Astrocyte (in vitro differentiated cells and primary cell): ENCODE data around the gene EXOC3L2. TPM values are rescaled to one million over a fixed set of nuclear protein-coding genes. Genes with fewer than 3 reads are reported as not detected.

Source experiments
- DNase-seq: peaks from one replicate; pipeline ENCODE4 v3.0.0-alpha.2; 2010; ENCODE audit warnings: low read depth
- FAIRE-seq: peaks from 2 replicates; lab custom pipeline; 2011; peaks lifted over from hg19 to GRCh38; lab: Jason Lieb, UNC
- H2AFZ ChIP-seq: 2 replicates; pipeline ENCODE4 v1.6.0; 2012; ENCODE audit warnings: low read depth, low read length, inconsistent platforms
- H3K27ac ChIP-seq: 2 replicates; pipeline ENCODE4 v1.5.1; 2011; ENCODE audit warnings: low read depth, low read length, inconsistent platforms
- H3K27me3 ChIP-seq: 2 replicates; pipeline ENCODE4 v1.6.0; 2011; ENCODE audit warnings: low read length, inconsistent platforms; ENCODE audit not compliant: insufficient read depth
- H3K36me3 ChIP-seq: 2 replicates; pipeline ENCODE4 v1.5.1; 2011; ENCODE audit warnings: low read length, inconsistent platforms; ENCODE audit not compliant: insufficient read depth
- H3K4me1 ChIP-seq: 2 replicates; pipeline ENCODE4 v1.5.1; 2011; ENCODE audit warnings: low read length, inconsistent platforms; ENCODE audit not compliant: insufficient read depth
- H3K4me2 ChIP-seq: 2 replicates; pipeline ENCODE4 v1.6.0; 2012; ENCODE audit warnings: low read length, inconsistent platforms
- H3K4me3 ChIP-seq: 2 replicates; pipeline ENCODE4 v1.5.1; 2011; ENCODE audit warnings: low read depth, mild to moderate bottlenecking, low read length, inconsistent platforms; ENCODE audit not compliant: insufficient read depth
- H3K79me2 ChIP-seq: 2 replicates; pipeline ENCODE4 v1.6.0; 2012; ENCODE audit warnings: mild to moderate bottlenecking, low read length, inconsistent platforms; ENCODE audit not compliant: insufficient read depth
- H3K9ac ChIP-seq: 2 replicates; pipeline ENCODE4 v1.6.0; 2012; ENCODE audit warnings: mild to moderate bottlenecking, low read length, inconsistent platforms
- H3K9me3 ChIP-seq: 2 replicates; pipeline ENCODE4 v1.5.1; 2012; ENCODE audit warnings: low read depth, mild to moderate bottlenecking, low read length, inconsistent platforms; ENCODE audit not compliant: insufficient read depth
- H4K20me1 ChIP-seq: 2 replicates; pipeline ENCODE4 v1.6.0; 2012; ENCODE audit warnings: low read length, inconsistent platforms; ENCODE audit not compliant: insufficient read depth
- H3K27ac Mint-ChIP-seq: one replicate; pipeline ENCODE4 v1.8.0; 2021; ENCODE audit warnings: mild to moderate bottlenecking, mixed read lengths; ENCODE audit not compliant: unreplicated experiment
- H3K27me3 Mint-ChIP-seq: one replicate; pipeline ENCODE4 v1.8.0; 2021; ENCODE audit warnings: low read depth, mixed read lengths; ENCODE audit not compliant: unreplicated experiment
- H3K36me3 Mint-ChIP-seq: one replicate; pipeline ENCODE4 v1.8.0; 2021; ENCODE audit warnings: low read depth, mixed read lengths; ENCODE audit not compliant: unreplicated experiment
- H3K4me1 Mint-ChIP-seq: one replicate; pipeline ENCODE4 v1.8.0; 2021; ENCODE audit warnings: low read depth, mixed read lengths; ENCODE audit not compliant: unreplicated experiment
- H3K4me3 Mint-ChIP-seq: one replicate; pipeline ENCODE4 v1.8.0; 2021; ENCODE audit warnings: mild to moderate bottlenecking, moderate library complexity, mixed read lengths; ENCODE audit not compliant: unreplicated experiment
- H3K9me3 Mint-ChIP-seq: one replicate; pipeline ENCODE4 v1.8.0; 2021; ENCODE audit warnings: mild to moderate bottlenecking, mixed read lengths; ENCODE audit not compliant: unreplicated experiment
- CTCF ChIP-seq: IDR thresholded peaks from 2 replicates; pipeline ENCODE4 v1.5.1; 2011; ENCODE audit warnings: low read depth, mild to moderate bottlenecking, inconsistent platforms, low read length, moderate library complexity; ENCODE audit not compliant: insufficient read depth
- EZH2 ChIP-seq: IDR thresholded peaks from 2 replicates; pipeline ENCODE4 v1.6.1; 2012; ENCODE audit warnings: mild to moderate bottlenecking, low read length, inconsistent platforms; ENCODE audit not compliant: insufficient read depth
- total RNA-seq: library from RNA; stranded (reverse); gene quantifications from 2 replicates; pipeline ENCODE4 v1.2.1, GENCODE V29; 2021

EXOC3L2 gene
- total RNA-seq, 1 donor from 2014 or later = 0.61 TPM

GRCh38 chr19:45195764-45196163 lies 49.4 kb downstream of the EXOC3L2 start:
- FAIRE-seq (no peak), DNase-seq (no peak)
- Mint-ChIP-seq H3K36me3 (peaks cover 9% of the 10 kb centered on the region), H3K4me3 (no peak overlapping the region), H3K27ac (no peak overlapping the region), H3K27me3 (peaks cover 3% of the 10 kb centered on the region), H3K4me1 (no peaks in the 10 kb centered on the region), H3K9me3 (no peaks in the 10 kb centered on the region)
- TF ChIP-seq EZH2 (no peak), CTCF (no peak)
- Histone ChIP-seq H3K27ac (no peak overlapping the region), H3K4me3 (no peak overlapping the region), H3K9ac (no peak overlapping the region), H3K4me1 (no peaks in the 10 kb centered on the region), H2AFZ (no peak overlapping the region), H3K79me2 (no peaks in the 10 kb centered on the region), H3K4me2 (no peak overlapping the region), H4K20me1 (no peaks in the 10 kb centered on the region), H3K27me3 (peaks cover 3% of the 10 kb centered on the region), H3K36me3 (no peaks in the 10 kb centered on the region), H3K9me3 (no peaks in the 10 kb centered on the region)

GRCh38 chr19:45191375-45191774 lies 53.8 kb downstream of the EXOC3L2 start:
- H3K79me2 ChIP-seq = no peaks in the 10 kb centered on the region
- no peaks in the 10 kb centered on the region for H3K4me1 ChIP-seq
- H3K27ac Mint-ChIP-seq = no peak overlapping the region
- no peak overlapping the region for H3K4me3 Mint-ChIP-seq
- H3K36me3 ChIP-seq = no peaks in the 10 kb centered on the region
- peaks cover 8% of the 10 kb centered on the region for H3K36me3 Mint-ChIP-seq
- H3K27me3 Mint-ChIP-seq = no peaks in the 10 kb centered on the region
- H3K9me3 Mint-ChIP-seq = no peaks in the 10 kb centered on the region
- no peak overlapping the region for H3K9ac ChIP-seq
- H3K9me3 ChIP-seq = no peaks in the 10 kb centered on the region
- no peak overlapping the region for H3K4me3 ChIP-seq
- no peak overlapping the region for H2AFZ ChIP-seq
- DNase-seq (no peak), FAIRE-seq (no peak)
- TF ChIP-seq EZH2 = no peak
- no peak for TF ChIP-seq CTCF
- no peak overlapping the region for H3K4me2 ChIP-seq
- H4K20me1 ChIP-seq = no peaks in the 10 kb centered on the region
- H3K4me1 Mint-ChIP-seq = no peaks in the 10 kb centered on the region
- H3K27ac ChIP-seq = no peak overlapping the region
- H3K27me3 ChIP-seq = no peaks in the 10 kb centered on the region

GRCh38 chr19:45189971-45190370 lies 55.2 kb downstream of the EXOC3L2 start:
- H3K4me3 ChIP-seq = no peak overlapping the region
- H3K36me3 ChIP-seq = no peaks in the 10 kb centered on the region
- H3K79me2 ChIP-seq = no peaks in the 10 kb centered on the region
- no peak overlapping the region for H3K4me2 ChIP-seq
- TF ChIP-seq EZH2 (no peak), CTCF (no peak)
- H3K9me3 ChIP-seq = no peaks in the 10 kb centered on the region
- no peaks in the 10 kb centered on the region for H3K9me3 Mint-ChIP-seq
- no peak overlapping the region for H2AFZ ChIP-seq
- DNase-seq (no peak), FAIRE-seq (no peak)
- no peaks in the 10 kb centered on the region for H3K4me1 ChIP-seq
- H3K9ac ChIP-seq = no peak overlapping the region
- H3K27ac ChIP-seq = no peak overlapping the region
- peaks cover 6% of the 10 kb centered on the region for H3K36me3 Mint-ChIP-seq
- H3K27ac Mint-ChIP-seq = no peak overlapping the region
- no peaks in the 10 kb centered on the region for H3K27me3 ChIP-seq
- no peak overlapping the region for H3K4me3 Mint-ChIP-seq
- peaks cover 2% of the 10 kb centered on the region for H3K27me3 Mint-ChIP-seq
- no peaks in the 10 kb centered on the region for H4K20me1 ChIP-seq
- peaks cover 2% of the 10 kb centered on the region for H3K4me1 Mint-ChIP-seq
